GM18858 (cell line): ENCODE results near the gene GMDS.

Source experiments
- ATAC-seq: cut with Tn5 transposase; IDR thresholded peaks from one replicate; pipeline ENCODE4 v1.9.1; 2021; ENCODE audit not compliant: unreplicated experiment

Gene GMDS

DNA sequence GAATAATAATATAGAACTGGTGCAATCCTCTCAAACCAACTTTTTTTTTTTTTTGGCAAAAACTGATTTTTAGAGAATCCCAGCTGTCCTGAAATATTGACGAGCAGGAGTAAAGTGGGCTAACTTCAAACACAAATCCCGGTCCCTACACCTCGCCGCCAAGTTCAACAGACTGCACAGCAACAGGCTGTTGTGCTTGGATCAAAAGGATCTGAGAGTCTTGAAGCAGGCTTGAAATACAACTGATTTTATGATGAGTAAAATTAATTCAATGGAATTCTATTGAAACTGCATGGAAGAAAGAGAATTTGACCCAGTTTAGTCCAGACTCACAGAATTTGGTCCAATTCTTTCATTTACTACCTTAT is 463.6 kb downstream of the GMDS start:
- ATAC-seq = no peak

DNA sequence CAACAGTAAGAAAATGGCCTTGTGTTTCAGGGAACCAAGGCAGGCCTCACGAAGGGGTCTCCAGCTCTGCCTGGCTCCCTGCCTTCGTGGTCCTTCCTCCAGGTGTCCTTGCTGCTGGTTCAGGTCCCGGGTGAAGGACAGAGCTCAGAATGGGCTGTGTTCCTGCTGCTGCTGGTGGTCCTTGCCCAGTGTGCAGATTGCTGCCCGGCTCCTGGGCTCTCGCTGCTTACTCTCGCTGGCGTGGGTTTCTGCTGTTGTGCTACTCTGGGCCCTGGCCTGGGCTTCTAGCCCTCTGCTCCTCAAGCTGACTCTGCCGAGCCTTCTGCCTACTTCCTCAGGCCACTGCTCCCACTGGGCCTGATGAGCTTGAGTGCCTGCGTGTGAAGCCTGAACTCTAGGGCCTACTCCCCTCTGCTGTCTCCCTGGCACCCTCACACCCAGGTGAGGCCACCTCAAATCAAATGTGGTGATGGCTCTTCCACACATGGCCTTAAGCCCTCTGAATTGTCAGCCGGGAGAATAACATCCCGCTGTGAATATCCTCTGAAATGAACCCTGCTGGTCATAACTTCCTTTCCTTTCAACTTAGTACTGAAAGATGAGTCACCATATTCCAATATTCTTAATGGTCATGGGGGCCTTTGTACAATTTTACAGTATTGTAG is 464.1 kb downstream of the GMDS start:
- ATAC-seq = no peak

DNA sequence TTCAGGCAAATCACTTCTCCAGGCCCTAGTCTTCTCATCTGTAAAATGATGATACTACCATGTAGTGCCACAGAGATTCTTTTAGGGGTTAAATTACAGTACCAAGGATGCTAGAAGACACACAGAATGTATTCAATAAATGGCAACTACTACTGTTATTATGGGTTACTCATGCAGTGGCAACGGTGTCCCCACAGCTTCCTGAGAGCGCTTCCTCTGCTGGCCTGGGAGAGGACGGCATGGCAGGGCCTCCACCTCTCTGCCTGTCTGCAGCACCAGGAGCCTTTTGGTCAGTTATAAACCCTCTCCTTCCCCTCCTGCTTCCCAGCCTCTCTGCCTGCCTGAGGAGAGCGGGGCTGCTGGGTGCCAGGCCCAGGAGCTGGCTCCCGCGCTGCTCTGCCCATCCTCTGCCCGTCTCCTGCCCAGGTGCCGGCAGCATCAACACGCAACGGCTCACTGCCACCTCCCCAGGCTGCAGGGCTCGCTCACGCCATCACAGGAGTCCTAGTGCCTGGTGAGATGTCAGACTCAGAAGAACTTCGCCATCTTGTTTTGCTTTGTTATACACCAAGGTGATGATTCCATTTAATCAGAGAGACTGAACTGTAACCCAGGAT is 465.0 kb downstream of the GMDS start:
- no peak for ATAC-seq

DNA sequence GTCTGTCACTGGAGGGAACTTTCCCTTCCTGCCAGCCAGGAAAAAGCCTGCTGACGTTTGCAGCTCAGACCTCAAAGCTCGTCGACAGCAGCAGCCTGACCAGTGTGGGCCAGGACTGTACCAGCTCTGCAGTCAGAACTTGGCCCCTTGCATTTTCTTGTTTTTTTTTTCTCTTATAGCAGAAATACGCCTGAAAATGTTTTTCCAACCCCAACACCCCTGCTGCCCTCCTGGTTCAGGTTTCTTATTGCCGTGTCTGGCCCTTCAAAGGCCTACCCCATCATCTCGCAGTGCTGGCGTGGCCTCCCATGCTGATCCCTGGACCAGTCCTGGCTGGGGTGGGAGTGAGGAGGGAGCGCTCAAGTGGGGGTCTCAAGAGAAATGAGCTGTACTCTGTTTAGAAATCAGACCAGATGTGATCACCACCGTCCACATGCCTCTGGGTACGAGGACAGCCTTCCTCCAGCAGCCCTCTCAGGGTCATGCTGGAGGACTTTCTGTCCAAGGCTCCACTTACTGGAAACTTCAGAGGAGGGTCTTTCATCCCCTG is 466.6 kb downstream of the GMDS start:
- no peak for ATAC-seq

DNA sequence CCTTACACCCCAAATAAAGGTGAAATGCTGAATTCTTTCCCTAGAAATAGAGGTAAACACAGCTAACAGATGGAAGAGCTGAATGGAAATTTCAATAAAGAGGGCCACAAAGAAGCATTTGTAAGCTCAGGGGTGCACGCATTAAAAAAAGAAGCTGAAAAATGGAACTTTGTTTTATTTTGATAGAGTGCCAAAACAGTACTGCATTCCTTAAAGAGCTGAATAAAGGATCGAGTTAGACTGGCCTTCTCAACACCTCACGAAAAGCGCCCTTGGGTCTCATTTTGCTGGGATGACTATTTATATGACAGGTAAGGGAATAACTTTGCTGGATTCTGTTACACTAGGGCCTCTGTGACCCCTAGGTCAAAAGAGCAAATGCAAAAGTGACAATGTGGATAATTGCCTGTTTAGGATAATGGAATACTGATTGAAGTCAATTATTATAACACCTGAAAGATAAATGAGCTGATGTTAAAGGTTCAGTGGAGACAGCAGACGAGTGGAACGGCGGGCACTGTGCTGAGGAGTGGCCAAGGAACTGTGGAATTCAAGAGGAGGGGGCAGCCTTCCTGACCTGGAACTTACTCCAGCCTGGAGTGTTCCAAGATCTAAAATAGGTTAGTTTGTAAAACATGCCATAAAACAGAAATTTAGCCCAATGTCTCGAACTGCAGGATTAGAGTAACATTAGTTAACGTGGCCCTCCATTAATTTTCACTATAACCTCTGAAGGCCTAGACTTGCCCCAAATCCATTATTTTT is 467.3 kb downstream of the GMDS start:
- no peak for ATAC-seq

DNA sequence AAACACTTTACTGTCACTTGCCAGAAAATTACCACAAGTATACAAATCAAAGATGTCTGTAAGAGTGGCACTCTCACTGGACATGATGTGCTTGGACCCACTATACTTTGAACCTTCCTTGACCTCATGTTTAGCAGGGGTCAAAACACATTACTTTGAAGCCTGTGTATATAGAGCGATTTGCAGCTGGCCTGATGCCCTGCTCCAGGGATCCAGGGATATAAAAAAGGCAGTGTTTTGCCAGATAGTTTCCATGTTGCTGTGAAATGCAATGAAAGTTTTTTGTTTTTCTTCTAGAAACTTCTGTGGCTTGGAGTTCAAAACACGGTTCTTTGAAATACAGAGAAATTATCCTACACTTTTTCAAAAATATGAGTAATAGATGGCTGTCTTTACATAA is 470.0 kb downstream of the GMDS start:
- no peak for ATAC-seq

DNA sequence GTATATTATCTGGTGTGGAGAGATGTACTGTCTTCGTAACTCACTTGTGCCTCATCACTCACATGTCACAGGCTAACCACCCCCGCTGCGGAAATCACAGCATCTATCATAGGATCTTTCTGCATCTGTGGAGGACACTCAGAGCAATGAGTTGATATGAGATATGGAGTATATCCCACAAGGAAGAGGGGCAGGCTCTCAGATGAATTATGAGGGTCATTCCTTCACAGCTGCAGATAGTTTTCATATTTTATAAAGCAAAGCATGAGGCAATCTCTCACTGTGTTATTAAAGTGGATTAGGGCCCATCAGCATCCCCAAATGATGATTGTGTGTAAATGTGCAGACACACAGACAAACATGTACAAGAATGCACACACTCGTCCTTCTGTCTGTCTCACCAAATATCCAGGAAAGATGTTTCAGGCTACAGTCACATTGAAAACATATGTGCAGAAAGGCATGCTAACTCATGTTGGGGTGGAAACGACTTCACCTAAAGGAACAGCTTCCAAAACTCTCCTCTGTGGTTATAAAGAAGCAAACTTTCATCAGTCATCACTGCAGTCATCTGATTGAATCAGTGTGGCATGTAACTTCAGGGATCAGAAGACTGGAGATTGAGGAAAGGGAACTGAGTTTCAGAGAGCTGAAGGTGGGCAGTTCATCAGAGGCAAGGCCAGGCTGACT is 471.0 kb downstream of the GMDS start:
- no peak for ATAC-seq

DNA sequence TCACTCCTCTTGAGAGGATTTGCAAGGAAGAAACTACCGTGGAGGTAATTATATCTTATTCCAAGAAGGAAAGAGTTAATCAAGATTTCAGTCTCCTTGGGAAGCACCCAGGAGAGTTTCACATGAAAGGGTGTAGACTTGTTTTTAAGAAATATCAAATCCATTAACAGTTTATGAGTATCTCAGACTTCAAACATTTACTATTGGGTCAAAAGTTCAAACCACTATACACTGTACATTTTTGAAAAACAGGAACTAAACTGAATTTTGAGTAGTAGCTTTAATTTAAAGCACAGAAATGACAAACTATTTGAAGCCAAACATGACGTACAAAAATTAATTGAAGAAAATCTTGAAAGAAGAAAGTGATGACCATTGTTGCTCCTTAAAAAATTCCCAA is 471.7 kb downstream of the GMDS start:
- no peak for ATAC-seq

DNA sequence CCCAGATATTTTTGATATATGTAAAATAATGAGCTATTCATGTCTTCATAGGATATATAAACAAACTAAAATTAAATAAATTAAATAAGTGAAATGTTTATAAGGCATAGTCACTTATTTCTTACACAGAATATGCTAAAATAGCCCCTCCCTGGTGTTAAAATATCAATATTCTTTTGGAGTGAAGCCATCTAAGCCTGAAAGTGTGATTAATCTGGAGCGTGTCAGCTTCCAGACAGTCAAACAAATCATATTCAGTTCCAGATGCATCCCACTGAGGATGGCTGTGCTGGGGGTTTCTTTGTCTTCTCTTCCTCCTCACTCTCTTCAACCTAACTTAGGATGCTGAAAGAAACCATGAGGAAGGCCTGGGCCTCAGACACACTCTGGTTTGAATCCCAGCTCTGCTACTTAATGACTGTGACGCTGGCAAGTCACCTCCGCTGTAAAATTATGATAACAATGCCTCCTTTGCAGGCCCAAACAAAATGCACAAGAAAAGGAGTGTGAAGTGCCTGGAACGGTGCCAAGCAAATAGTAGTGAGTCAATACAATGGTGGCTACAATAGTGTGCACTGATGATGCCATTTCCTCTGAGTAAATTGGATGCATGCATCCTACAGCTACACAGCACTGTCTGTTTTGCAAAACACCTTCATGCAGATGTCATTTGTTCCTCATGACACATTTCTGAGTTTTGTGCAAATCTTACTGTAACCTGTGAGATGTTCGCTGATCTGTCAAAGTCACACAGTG is 474.3 kb downstream of the GMDS start:
- no peak for ATAC-seq

DNA sequence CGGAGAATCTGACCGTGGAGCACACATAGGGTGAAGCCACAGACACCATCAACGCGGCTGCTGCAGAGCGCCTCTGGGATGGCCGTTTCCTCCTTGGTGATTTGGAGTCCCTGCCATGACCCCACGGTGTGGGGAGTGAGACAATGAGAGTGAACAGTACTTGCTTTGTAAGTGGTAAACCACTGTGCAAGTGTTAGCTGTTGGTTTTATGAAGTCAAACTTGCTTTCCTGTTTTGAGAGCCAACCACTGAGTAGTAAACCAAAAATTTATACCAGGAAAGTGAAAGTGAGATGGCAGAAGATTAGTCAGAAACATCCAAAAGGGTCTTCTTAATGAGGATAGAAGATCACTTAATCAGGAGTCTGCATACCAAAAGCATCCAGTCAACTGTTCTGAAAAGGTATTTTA is 475.0 kb downstream of the GMDS start:
- ATAC-seq = no peak

DNA sequence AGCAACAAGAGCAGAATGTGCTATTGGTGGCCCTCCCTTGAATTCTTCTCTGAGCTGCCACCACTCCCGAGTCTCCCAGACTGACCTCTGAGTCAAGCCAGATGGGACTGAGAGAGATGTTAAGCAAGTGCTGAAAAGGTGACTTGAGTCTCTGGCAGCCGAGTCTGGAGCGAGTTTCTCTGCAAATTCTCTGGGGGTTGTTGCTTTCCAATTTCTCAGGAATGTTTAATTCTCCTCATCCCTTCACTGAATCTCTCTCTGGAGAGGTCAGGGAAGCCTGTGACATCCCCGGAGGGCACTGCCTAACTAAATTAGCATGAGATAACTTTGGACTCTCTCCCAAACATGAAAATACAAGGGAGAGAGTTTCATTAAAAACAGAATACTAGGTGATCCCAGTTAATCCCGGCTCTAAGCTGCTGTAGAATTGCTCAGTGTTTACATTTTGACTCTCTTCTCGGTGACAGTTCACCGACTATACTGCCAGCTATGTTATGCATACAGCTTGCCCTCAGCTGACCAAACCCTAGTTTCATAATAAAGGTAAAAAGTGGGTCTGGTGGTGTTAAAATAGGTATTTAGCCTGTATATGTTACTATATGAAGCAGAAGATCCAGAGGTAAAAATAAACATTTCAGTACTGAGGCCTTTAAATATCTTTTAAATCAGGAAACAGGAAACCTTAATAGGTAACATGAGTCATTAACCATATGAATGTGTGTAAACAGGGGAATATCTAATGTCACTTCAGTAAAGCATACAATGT is 477.7 kb downstream of the GMDS start:
- no peak for ATAC-seq

DNA sequence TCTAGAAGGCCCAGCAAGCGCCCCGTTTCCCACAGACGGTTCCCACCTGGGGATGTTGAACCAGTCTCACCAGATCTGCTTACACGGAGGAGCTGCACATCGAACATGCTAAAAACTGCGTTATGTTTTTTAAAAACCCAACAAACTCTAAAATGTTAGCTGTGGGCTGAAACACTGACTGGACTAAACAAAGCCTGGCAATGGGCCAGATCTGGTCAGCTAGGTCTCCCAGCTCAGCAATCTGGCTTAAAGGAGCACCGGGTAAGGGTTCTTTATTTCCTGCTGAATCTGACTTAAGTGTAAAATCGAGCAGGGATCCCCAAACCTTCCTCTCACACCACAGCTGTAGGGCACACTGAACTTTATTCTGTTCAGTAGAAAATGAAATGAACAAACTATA is 478.8 kb downstream of the GMDS start:
- no peak for ATAC-seq

DNA sequence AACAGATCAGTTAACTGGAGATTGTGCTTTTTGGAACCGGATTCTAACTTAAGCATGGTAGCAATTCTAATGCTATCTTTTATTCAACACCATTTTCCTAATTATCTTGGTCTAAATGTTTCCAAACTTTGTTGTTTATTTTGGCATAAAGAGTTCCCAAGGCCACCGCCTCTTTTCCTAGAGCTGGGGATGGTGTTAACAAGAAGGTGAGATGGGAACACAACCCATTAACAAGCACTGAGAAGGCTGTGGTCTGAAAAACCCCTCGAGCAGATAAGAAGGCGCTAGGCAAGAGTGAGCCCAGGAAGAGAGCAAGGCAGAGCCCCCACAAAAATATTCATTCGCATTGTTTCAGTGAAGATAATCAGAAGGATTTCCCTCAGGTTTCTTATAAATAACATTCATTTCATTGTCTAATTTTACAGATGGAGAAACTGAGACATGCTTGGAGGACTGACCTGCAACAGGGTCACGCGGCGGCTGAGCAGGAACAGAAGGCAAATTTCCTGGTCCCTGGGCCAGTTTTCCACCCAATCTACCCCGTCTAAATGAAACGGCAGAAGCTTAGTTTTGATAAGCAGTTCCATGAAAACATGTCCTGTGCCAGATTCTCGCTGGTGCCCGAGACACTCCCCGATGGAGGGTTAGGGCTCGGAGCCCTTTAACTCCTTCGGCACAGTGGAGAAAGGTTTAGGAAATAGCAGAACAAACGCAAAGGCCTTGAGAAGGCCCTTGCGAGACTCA is 480.1 kb downstream of the GMDS start:
- ATAC-seq = no peak

DNA sequence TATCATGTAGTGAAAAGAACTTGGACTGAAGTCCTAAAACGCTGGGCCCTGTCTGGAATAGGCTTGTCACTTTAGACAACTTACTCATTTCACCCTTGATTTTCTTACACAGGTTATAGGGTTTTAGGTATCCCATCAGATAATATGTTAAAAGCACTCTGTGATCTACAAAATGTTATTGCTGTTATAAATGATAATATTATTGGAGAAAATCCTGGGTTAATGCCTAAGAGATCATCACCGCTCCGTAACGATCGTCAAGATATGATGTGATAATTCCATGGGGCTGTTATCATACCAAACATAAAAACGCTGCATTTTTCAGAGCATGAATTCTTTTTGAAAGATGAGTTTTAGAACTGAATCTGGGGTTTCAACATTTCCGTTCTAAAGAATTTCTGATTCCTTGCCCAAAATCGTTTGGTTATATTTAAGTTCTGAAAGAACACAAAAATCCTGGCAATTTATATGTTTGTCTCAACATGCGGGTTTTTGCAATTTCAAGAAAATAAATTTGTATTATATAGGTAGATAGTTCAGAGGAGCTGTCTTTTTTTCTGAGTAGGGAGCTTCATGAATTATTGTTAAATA is 480.9 kb downstream of the GMDS start:
- ATAC-seq = no peak

DNA sequence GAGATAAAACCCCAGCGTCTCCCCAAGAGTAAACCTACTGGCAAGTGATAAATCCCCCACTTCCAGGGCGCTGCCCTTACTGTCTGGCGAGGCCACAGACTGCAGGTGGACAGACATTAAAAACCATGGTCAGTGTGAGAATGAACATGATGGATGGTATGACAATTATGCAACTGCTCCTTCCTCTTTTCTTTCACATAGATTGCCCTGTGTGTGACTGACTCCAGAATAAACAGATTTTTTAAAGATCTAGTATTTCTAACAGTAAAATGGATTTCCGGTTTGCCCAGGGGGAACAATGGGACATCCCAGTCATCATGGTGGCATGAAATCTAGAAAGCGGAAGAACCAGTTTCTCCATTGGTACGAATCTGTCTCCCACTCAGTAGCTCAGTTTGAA is 482.0 kb downstream of the GMDS start:
- no peak for ATAC-seq

DNA sequence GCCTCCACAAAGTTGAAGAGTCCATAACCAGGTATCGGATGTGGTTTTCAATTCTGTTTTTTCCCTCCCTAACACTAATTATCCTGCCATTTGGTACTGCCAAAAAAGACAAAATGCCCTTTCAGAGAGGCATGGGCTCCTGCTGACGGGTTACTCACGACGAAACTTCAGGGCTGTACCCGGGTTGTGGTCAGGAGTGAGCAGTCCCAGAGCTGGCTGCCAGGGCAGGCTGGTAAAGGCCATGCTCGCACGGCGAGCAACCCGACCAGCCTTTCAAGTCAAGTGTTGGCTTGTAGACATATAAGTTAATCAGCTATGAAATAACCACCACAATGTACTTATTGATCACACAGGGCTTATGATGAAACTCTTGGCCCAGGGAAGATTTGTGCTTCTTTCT is 483.2 kb downstream of the GMDS start:
- ATAC-seq = no peak

DNA sequence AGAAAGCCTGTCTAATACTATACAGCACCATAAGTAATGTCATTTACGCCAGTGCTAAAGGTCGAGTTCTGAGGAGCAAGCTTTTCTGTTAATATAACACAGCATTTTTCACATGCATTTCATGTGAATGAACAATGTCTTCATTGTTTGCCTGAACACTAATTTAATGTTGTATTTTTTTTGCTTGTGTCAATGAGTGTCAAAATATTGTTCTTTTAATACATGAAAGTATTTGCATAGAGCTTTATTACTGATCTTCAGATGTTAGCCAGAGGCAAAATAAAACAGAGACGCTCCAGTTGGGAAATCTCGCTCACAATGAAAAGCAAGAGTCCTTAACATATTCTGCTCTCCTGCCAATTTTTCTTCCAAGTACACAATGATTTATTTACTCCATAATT is 483.9 kb downstream of the GMDS start:
- ATAC-seq = no peak

DNA sequence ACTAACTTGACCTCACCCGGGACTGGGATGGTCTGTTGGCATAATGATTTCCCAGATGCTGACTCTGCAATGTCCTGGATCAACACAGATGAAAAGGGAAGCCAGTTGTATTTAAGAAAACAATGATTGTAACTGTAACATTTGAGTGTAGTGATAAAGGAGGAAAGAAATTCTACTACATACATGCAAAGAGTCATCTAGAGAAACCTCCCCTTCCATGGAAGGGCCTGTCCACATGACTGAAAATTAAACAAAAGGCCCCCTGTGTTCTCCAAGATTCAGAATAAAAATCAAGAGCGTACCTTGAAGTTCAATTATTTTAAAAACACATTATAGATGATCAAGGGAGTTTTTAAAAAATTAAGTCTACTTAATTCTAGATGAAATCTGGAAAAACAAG is 484.5 kb downstream of the GMDS start:
- no peak for ATAC-seq

DNA sequence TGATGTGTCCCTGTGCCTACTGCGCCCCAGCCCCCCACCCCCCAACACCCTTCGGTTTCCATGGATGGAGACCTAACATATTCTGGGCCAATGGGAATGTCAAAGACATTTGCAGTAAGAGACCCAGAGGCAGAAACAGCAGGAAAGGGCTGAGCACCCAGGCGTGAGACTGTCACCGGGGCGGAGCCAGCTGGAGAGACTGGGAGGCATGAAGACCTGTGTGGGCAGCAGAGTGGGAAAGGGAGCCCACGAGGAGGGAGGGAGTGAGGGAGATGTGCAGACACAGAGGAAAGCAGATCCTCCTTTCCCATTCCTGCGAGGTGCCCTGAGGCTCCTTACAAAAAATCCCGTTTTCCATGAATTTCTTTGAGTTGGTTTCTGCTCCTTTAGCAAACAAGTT is 485.5 kb downstream of the GMDS start:
- no peak for ATAC-seq
